ENCODE data around the gene LIPI.
"Not testable (repeated sequence)": the region's sequence is repeated elsewhere in the genome, so short reads cannot be mapped to it uniquely, and the experiment has no call there.

LIPI gene

DNA sequence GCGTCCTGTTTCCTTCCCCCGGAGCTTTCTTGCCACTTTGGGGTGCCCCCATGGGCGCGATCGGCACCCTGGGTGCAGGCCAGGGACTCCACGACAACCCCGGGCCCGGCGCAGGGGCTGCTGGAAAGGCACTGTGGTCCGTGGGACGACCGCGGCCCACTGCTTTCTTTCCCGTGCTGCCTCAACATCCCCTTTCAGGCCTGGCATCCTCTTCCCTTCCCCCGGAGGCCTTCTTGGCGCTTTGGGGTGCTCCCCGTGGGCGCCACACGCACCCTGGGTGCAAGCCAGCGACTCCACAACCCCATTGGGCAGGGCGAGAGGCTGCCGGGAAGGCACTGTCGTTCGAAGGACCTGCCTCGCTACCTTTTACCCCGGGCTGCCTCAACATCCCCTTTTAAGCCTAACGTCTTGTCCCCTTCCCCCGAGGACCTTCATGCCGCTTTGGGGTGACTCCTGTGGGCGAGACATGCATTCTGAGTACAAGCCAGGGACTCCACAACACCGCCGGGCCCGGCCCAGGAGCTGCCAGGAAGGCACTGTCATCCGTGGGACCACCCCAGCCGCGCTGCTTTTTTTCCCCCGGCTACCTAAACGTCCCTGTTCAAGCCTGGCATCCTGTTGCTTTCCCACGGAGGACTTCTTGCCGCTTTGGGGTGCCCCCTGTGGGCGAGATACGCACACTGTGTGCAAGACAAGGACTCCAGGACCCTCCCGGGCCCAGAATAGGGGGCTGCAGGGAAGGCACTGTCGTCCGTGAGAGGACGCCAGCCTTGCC lies 137.8 kb downstream of the LIPI start:
- no peak for DNase-seq

- DNase-seq, result no peak
Observed at GRCh38 chr21:14071902-14072734, 138.6 kb downstream of the LIPI start.

GRCh38 chr21:14070968-14071367 lies 139.8 kb downstream of the LIPI start:
- no peak for DNase-seq

GRCh38 chr21:14070049-14070893 lies 140.5 kb downstream of the LIPI start:
- DNase-seq, result no peak

GRCh38 chr21:14064296-14064645 lies 146.5 kb downstream of the LIPI start:
- no peak for DNase-seq

DNA sequence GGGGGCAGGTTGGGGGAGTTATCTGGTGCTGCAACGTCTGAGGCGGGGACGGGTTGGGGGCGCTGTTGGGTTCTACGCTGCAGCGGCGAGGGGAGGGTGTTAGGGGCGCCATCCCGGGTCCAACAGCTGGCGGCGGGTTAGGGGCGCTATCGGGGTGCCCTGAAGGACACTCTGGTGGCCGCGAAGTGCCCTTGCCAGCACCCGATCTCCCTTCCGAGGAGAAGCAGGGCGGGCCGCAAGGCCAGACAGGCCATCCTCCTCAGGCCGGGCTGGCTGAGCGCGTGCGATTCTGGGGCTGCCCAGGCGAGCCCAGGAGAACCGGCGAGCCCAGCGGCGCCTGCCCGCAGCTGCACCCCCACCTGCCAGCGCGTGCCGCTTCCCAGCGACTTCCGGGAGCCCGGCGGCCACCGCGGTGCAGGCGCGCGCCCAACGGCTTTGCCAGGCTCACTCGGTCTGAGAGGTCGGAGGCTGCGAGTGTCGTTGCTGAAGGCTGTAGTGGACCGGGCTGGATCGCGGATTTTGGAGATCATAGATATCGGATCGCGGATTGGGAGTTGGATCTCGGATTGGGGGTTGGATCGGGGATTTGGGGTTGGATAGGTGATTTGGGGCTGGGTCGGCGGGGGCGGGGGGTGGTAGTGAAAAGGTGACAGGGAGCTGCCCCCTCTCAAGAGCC lies 147.0 kb downstream of the LIPI start:
- not testable (repeated sequence) for DNase-seq

DNA sequence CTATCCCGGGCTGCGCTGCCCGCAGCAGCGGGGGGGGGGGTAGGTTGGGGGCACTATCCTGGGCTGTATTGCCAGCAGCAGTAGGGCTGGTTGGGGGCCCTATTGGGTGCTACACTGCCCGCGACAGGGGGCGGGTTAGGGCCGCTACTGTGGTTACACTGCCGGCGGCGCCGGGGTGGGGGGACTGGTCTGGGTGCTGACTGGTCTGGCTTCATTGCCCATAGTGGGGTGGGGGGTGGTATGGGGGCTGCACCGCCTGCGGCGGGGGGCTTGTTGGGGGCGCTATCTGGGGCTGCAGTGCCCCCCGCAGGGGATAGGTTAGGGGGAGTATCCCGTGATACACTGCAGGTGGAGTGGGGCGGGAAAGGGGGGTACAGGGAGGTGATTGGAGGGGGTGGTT lies 148.1 kb downstream of the LIPI start:
- DNase-seq, result not testable (repeated sequence)

- DNase-seq, result not testable (repeated sequence)
Observed at GRCh38 chr21:14061820-14062219, 148.9 kb downstream of the LIPI start.

DNA sequence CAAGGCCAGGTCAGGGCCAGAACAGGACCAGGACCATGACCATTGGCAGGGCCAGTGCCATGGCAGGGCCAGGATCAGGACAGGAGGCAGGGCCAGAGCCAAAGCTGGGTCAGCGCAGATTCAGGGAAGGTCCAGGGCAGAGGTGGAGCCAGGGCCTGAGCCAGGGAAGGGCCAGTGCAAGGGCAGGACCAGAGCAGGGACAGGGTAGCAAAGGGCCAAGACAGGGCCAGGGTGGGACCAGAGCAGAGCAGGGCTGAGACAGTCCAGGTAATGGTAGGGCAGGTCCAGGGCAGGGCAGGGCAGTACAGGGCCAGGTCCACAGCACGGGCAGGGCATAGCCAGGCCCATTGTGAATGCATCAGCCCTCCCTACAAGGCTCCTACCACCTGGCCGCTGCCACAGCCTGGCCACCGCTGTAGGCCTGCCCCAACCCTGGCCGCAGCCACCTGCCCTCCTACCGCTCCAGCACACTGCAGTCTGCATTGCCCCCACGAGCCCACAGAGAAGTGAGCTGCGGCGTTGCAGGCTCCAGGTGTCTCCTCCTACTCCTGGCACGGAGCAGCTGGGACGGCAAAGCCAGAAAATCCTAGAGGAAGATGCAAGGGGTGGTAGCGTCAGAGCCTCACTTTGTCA lies 151.6 kb downstream of the LIPI start:
- DNase-seq, result not testable (repeated sequence)
